ENCODE measurements around the gene ZFYVE28.

Gene ZFYVE28

GRCh38 chr4:2353222-2354107 lies 65.0 kb downstream of the ZFYVE28 start:
- no peak for DNase-seq (ENCODE audit: low read depth in 2 of 2)

- no peak for DNase-seq (ENCODE audit: low read depth in 2 of 2)
Observed at GRCh38 chr4:2352729-2353221, 65.7 kb downstream of the ZFYVE28 start.

- no peak for DNase-seq (ENCODE audit: low read depth in 2 of 2)
Observed at GRCh38 chr4:2352171-2352570, 66.3 kb downstream of the ZFYVE28 start.

- DNase-seq (ENCODE audit: low read depth in 2 of 2) = no peak
Observed at GRCh38 chr4:2350982-2351381, 67.5 kb downstream of the ZFYVE28 start.

GRCh38 chr4:2348786-2349185 lies 69.7 kb downstream of the ZFYVE28 start:
- DNase-seq (ENCODE audit: low read depth in 2 of 2) = no peak

- DNase-seq (ENCODE audit: low read depth in 2 of 2) = no peak
Observed at GRCh38 chr4:2347190-2347589, 71.3 kb downstream of the ZFYVE28 start.

GRCh38 chr4:2343476-2343875 lies 75.0 kb downstream of the ZFYVE28 start:
- no peak for DNase-seq (ENCODE audit: low read depth in 2 of 2)

- DNase-seq (ENCODE audit: low read depth in 2 of 2) = no peak
Observed at GRCh38 chr4:2341911-2342652, 76.4 kb downstream of the ZFYVE28 start.

GRCh38 chr4:2341261-2341841 lies 77.1 kb downstream of the ZFYVE28 start:
- no peak for DNase-seq (ENCODE audit: low read depth in 2 of 2)

GRCh38 chr4:2340272-2341061 lies 78.0 kb downstream of the ZFYVE28 start:
- DNase-seq (ENCODE audit: low read depth in 2 of 2) = no peak

GRCh38 chr4:2339458-2340271 lies 78.8 kb downstream of the ZFYVE28 start:
- no peak for DNase-seq (ENCODE audit: low read depth in 2 of 2)

GRCh38 chr4:2338754-2339457 lies 79.5 kb downstream of the ZFYVE28 start:
- DNase-seq (ENCODE audit: low read depth in 2 of 2) = no peak

GRCh38 chr4:2337896-2338295 lies 80.5 kb downstream of the ZFYVE28 start:
- DNase-seq (ENCODE audit: low read depth in 2 of 2) = no peak

- no peak for DNase-seq (ENCODE audit: low read depth in 2 of 2)
Observed at GRCh38 chr4:2337131-2337723, 81.2 kb downstream of the ZFYVE28 start.

- no peak for DNase-seq (ENCODE audit: low read depth in 2 of 2)
Observed at GRCh38 chr4:2336659-2337058, 81.8 kb downstream of the ZFYVE28 start.

GRCh38 chr4:2335729-2336101 lies 82.7 kb downstream of the ZFYVE28 start:
- DNase-seq (ENCODE audit: low read depth in 2 of 2) = no peak

GRCh38 chr4:2334826-2335728 lies 83.4 kb downstream of the ZFYVE28 start:
- DNase-seq (ENCODE audit: low read depth in 2 of 2) = no peak

- no peak for DNase-seq (ENCODE audit: low read depth in 2 of 2)
Observed at GRCh38 chr4:2333916-2334644, 84.4 kb downstream of the ZFYVE28 start.

All from stimulated activated CD4-positive, alpha-beta T cell treated with anti-CD3 and anti-CD28 coated beads, Interleukin-1b, Interleukin-23, amount 100 ng/mL, for 4 hours (primary cell).